Naive B cell (primary cell): ENCODE results near the gene SPATA16. TPM values are rescaled to one million over a fixed set of nuclear protein-coding genes. Genes with fewer than 3 reads are reported as not detected.

ENCODE experiments used
- ATAC-seq, 2 donors: fragments of 150-1000 bp; cut with Tn5 transposase; 2 replicates each; pipeline ENCODE4 v1.10.0; 2021; ENCODE audit warnings: low read depth in 2 of 2, mild to moderate bottlenecking in 2 of 2, moderate library complexity in 2 of 2
- DNase-seq: peaks from one replicate; pipeline ENCODE4 v3.0.0; 2022
- H3K27ac Mint-ChIP-seq, 6 donors: one replicate each; pipeline ENCODE4 v1.8.0; 2020 to 2022; ENCODE audit warnings: mild to moderate bottlenecking in 6 of 6, mixed read lengths in 6 of 6, moderate library complexity in 5 of 6, inconsistent platforms in 2 of 6
- H3K27me3 Mint-ChIP-seq, 3 donors: one replicate each; pipeline ENCODE4 v1.8.0; 2021 to 2022; ENCODE audit warnings: mixed read lengths in 3 of 3, mild to moderate bottlenecking in 1 of 3
- H3K36me3 Mint-ChIP-seq, 2 donors: one replicate each; pipeline ENCODE4 v1.8.0; 2020 to 2022; ENCODE audit warnings: mixed read lengths in 2 of 2, inconsistent platforms in 1 of 2, mild to moderate bottlenecking in 1 of 2
- H3K4me1 Mint-ChIP-seq, 3 donors: one replicate each; pipeline ENCODE4 v1.8.0; 2020 to 2022; ENCODE audit warnings: mixed read lengths in 3 of 3, inconsistent platforms in 1 of 3, mild to moderate bottlenecking in 1 of 3, moderate library complexity in 1 of 3
- H3K4me3 Mint-ChIP-seq, 8 donors: one replicate each; pipeline ENCODE4 v1.8.0; 2020 to 2022; ENCODE audit warnings: mild to moderate bottlenecking in 8 of 8, mixed read lengths in 8 of 8, moderate library complexity in 8 of 8, inconsistent platforms in 2 of 8
- H3K9me3 Mint-ChIP-seq, 7 donors: one replicate each; pipeline ENCODE4 v1.8.0; 2020 to 2022; ENCODE audit warnings: mixed read lengths in 7 of 7, mild to moderate bottlenecking in 5 of 7, inconsistent platforms in 2 of 7, moderate library complexity in 1 of 7
- polyA plus RNA-seq, 6 donors: library from polyadenylated mRNA; unstranded; fragments of 300-500 nt; fragmentation: Illumina TruSeq; gene quantifications; one replicate each; pipeline ENCODE4 v1.2.3, GENCODE V29; 2021; ENCODE audit warnings: low read depth in 6 of 6

SPATA16 gene
- polyA plus RNA-seq, 6 donors from 2014 or later = not detected

DNA sequence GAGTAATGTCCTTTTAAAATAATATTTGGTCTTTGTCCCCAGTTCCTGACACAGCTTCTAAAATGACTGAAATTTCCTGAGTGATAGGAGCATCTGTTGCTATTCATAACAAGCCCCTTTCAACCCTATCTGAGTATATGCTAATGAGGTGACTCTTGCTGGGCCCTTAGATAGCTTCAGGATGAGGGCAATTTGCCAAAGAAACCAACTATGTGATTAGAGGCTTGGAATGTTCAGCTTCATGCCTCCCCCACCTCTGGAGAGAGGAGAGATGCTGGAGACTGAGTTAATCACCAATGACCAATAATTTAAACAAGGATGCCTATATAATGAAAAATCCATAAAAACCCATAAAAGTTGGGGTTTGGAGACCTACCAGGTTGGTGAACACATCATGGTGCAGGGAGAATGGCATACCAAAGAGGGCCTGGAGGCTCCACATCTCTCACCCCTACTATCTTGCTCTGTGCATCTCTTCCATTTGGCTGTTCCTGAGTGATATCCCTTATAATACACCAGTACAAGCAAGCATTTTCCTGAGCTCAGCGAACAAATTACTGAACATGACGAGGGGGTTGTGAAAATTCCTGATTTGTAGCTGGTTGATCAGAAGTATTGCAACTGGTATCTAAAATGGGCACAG lies 201.3 kb downstream of the SPATA16 start:
- ATAC-seq (no peak), DNase-seq (no peak)
- no peaks in the 10 kb centered on the region for H3K27me3 Mint-ChIP-seq
- H3K9me3 Mint-ChIP-seq = peaks cover 0 to 3% (median 0%) of the 10 kb centered on the region in 7 donors
- H3K4me3 Mint-ChIP-seq = no peak overlapping the region
- no peaks in the 10 kb centered on the region for H3K4me1 Mint-ChIP-seq
- H3K36me3 Mint-ChIP-seq = no peaks in the 10 kb centered on the region
- H3K27ac Mint-ChIP-seq = no peak overlapping the region

- no peak for ATAC-seq
- DNase-seq = no peak
- no peak overlapping the region for H3K27ac Mint-ChIP-seq
- no peaks in the 10 kb centered on the region for H3K4me1 Mint-ChIP-seq
- no peaks in the 10 kb centered on the region for H3K9me3 Mint-ChIP-seq
- H3K4me3 Mint-ChIP-seq = no peak overlapping the region
- H3K36me3 Mint-ChIP-seq = no peaks in the 10 kb centered on the region
- no peaks in the 10 kb centered on the region for H3K27me3 Mint-ChIP-seq
Measured at GRCh38 chr3:172938788-172939187, 202.2 kb downstream of the SPATA16 start.

DNA sequence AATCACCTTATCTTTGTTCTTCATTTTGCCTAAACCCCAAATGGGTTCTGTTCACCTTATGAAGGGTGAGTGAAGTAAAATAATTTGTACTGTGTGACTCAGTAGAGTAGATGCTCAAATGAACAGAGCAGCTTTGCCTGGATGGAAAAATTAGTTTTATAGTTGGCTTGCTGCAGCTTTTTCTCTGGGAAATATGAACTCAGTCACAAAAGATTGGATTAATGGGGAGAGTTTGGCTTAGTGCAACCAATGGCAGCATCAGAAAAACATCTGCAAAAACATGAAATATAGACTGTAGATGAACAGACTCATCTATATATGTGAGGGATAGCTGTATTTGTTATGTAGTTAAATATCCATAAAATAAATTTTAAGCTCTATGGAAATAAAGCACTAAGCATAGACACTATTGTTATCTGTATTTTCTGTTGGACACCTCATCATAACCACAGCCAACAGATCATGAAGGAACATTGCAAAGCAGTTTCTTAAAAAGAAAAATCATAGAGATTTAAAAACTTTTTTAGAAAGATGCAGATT lies 209.2 kb downstream of the SPATA16 start:
- no peaks in the 10 kb centered on the region for H3K4me1 Mint-ChIP-seq
- peaks cover 0 to 4% (median 0%) of the 10 kb centered on the region in 7 donors for H3K9me3 Mint-ChIP-seq
- ATAC-seq = no peak
- H3K36me3 Mint-ChIP-seq = no peaks in the 10 kb centered on the region
- no peak overlapping the region for H3K4me3 Mint-ChIP-seq
- no peak overlapping the region for H3K27ac Mint-ChIP-seq
- no peaks in the 10 kb centered on the region for H3K27me3 Mint-ChIP-seq
- DNase-seq = no peak

GRCh38 chr3:172929451-172929850 lies 211.6 kb downstream of the SPATA16 start:
- no peak for ATAC-seq
- H3K9me3 Mint-ChIP-seq = peaks cover 0 to 4% (median 0%) of the 10 kb centered on the region in 7 donors

GRCh38 chr3:172924546-172924945 lies 216.5 kb downstream of the SPATA16 start:
- DNase-seq (no peak), ATAC-seq (no peak)
- Mint-ChIP-seq H3K9me3 (no peaks in the 10 kb centered on the region), H3K4me3 (no peak overlapping the region), H3K36me3 (no peaks in the 10 kb centered on the region), H3K27ac (no peak overlapping the region), H3K4me1 (no peaks in the 10 kb centered on the region), H3K27me3 (no peaks in the 10 kb centered on the region)

More at GRCh38 chr3:172929451-172929850, 211.6 kb downstream of the SPATA16 start:
- Mint-ChIP-seq H3K27me3 (no peaks in the 10 kb centered on the region), H3K27ac (peak overlapping the region in 1 of 6 donors; percentile 61), H3K4me3 (no peak overlapping the region), H3K36me3 (no peaks in the 10 kb centered on the region), H3K4me1 (no peaks in the 10 kb centered on the region)
- no peak for DNase-seq

DNA sequence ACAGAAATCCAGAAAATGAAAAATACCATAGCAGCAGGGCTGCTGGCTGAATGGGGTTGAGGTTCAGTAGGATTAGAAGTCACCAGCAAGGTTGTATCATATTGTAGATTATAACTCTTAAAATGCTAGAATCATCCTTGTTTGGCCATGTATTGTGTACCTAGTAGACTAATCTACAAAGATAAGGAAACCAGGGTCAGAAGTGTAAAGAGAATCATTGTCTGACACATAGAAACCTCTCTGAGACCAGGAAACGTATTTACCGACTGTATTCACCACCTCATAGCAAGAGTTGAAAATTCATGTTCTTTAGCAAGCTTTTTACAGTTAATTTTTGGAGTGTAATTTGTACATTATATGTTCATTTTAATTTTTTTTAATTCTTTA lies 221.7 kb downstream of the SPATA16 start:
- ATAC-seq = no peak
- Mint-ChIP-seq H3K27ac (no peak overlapping the region), H3K36me3 (no peaks in the 10 kb centered on the region), H3K9me3 (no peaks in the 10 kb centered on the region), H3K4me3 (no peak overlapping the region), H3K4me1 (no peaks in the 10 kb centered on the region), H3K27me3 (no peaks in the 10 kb centered on the region)
- DNase-seq = no peak

DNA sequence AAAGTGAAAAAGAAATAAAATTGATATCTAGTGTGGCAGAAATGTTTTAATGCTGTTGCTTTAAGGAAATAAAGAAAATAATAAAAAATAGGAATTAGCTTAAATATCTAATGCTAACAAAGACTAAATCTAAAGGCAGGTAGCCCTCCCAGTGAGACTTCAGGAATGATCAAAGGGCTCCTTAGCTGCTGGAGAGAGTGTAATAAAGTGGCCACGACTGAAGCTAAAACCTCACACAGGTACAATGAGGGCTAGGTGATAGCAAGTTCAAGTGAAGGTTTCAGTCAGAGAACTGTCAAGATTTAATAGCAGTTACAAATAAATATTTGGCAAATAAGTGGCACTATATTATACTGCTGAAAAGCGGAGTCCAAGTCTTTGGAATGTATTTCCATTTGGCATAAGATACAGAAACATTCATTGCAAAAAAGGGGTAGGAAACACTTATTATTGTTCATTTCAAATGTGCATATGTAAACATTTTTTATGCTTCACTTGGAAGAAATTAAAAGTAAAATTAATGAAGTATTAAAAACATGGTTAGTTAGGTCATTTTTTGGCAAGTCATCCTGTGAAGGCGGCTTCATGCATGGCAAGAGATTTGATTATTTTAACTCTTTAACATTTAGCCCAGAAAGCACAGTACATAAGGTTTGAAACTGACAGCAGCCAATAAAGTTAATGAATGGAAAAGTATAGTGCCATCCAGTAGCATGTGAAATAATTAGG lies 222.3 kb downstream of the SPATA16 start:
- ATAC-seq = no peak
- DNase-seq = no peak
- H3K4me1 Mint-ChIP-seq = no peaks in the 10 kb centered on the region
- H3K27me3 Mint-ChIP-seq = no peaks in the 10 kb centered on the region
- no peaks in the 10 kb centered on the region for H3K36me3 Mint-ChIP-seq
- H3K4me3 Mint-ChIP-seq = no peak overlapping the region
- H3K27ac Mint-ChIP-seq = no peak overlapping the region
- no peaks in the 10 kb centered on the region for H3K9me3 Mint-ChIP-seq

DNA sequence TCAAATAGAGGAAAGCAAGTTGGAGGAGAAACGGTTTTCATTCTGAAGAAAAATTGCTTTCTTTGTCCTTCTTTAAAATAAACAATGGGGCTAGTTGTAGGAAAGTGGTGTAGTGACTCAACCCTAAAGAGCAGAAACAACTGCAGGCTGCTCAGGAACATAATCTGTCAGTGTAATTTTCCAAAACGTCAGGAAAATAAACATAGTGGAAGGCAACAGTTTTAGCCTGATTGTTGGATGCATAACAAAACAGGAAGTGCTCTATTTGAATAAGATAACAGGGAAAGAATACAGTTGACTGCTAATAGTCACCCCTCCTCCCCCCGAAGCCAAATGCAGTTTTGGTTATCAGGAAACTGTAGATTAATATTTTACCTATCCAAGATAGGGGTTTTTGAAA lies 222.9 kb downstream of the SPATA16 start:
- no peaks in the 10 kb centered on the region for H3K27me3 Mint-ChIP-seq
- no peak for ATAC-seq
- H3K4me3 Mint-ChIP-seq = no peak overlapping the region
- H3K36me3 Mint-ChIP-seq = no peaks in the 10 kb centered on the region
- no peak overlapping the region for H3K27ac Mint-ChIP-seq
- H3K4me1 Mint-ChIP-seq = no peaks in the 10 kb centered on the region
- no peak for DNase-seq
- H3K9me3 Mint-ChIP-seq = no peaks in the 10 kb centered on the region

DNA sequence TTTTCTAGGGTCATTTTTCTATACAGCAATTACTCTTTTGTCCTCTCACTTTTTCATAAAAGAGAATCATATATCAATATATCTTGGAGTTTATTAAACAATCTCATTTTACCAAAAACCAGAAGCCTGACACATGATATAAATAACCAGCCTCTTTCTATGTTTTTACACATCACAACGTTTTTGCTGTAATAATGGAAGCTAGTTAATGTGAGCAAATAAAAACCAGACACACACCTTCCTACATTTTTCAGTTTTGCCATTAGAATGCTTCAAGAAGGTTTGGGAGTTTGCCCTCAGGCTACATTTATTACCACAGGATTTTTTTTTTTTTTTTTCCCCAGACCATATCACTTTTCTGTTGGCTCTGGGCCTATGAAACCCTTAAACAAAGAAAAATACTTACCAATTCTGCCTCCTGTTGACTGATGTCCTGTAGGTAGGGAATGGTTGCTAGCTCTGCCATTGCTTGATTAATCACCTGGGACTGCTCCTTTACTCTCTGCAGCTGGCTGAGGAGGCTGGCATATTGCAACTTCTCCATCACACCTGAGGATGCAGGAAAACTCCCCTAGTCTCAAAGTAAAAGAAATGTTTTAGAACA lies 225.0 kb downstream of the SPATA16 start:
- ATAC-seq = no peak
- no peaks in the 10 kb centered on the region for H3K36me3 Mint-ChIP-seq

DNA sequence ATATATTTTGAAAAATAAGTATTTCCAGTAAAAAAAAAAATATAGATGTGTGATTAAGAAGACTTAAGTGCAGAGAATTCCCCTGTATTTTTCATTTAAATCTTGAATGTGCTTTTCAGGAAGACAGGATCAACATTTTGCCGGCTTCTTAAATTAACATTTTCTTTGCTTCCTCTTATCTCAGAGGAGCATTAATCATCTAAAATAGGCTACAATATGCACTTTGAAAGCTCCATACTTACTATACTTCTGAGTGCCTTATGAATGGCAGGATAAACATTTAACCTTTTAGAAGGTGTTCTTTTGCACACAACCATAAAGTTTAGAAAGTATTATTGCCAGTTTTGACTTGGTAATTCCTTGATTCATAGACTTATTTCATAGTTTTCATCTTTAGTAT lies 226.2 kb downstream of the SPATA16 start:
- no peaks in the 10 kb centered on the region for H3K36me3 Mint-ChIP-seq
- no peak overlapping the region for H3K4me3 Mint-ChIP-seq
- H3K27ac Mint-ChIP-seq = no peak overlapping the region
- DNase-seq (no peak), ATAC-seq (no peak)
- peaks cover 0 to 3% (median 0%) of the 10 kb centered on the region in 3 donors for H3K27me3 Mint-ChIP-seq
- H3K4me1 Mint-ChIP-seq = no peaks in the 10 kb centered on the region
- no peaks in the 10 kb centered on the region for H3K9me3 Mint-ChIP-seq

More for the DNA sequence above, 225.0 kb downstream of the SPATA16 start:
- DNase-seq = no peak
- Mint-ChIP-seq H3K4me1 (no peaks in the 10 kb centered on the region), H3K27me3 (peaks cover 0 to 3% (median 0%) of the 10 kb centered on the region in 3 donors), H3K4me3 (no peak overlapping the region), H3K9me3 (no peaks in the 10 kb centered on the region), H3K27ac (no peak overlapping the region)

GRCh38 chr3:172913911-172914655 lies 227.0 kb downstream of the SPATA16 start:
- no peaks in the 10 kb centered on the region for H3K36me3 Mint-ChIP-seq
- H3K4me1 Mint-ChIP-seq = no peaks in the 10 kb centered on the region
- H3K27ac Mint-ChIP-seq = no peak overlapping the region
- H3K4me3 Mint-ChIP-seq = no peak overlapping the region
- H3K27me3 Mint-ChIP-seq = peaks cover 0 to 3% (median 0%) of the 10 kb centered on the region in 3 donors
- no peak for DNase-seq
- no peak for ATAC-seq
- no peaks in the 10 kb centered on the region for H3K9me3 Mint-ChIP-seq

DNA sequence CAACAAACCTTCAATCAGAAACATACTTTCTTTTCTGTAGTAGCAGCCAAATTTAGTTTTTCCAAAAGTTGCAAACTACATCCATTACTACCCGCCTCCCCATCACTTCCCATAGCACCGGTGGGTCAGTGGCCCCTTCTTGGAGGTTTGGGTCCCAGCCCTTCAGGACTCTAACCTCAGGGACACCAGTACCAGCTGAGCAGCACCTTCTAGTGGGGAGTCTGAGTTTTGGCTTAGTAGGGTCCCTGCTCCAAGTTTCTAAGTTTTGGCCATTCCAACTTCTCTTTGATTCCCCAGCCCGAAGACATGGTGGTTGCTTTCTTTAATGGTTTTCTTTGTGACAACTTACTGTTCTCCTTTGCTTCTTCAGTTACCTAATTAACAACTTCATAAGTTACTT lies 229.9 kb downstream of the SPATA16 start:
- Mint-ChIP-seq H3K27ac (no peak overlapping the region), H3K36me3 (no peaks in the 10 kb centered on the region), H3K9me3 (no peaks in the 10 kb centered on the region), H3K4me3 (no peak overlapping the region), H3K27me3 (peaks cover 0 to 7% (median 0%) of the 10 kb centered on the region in 3 donors), H3K4me1 (no peaks in the 10 kb centered on the region)
- DNase-seq (no peak), ATAC-seq (no peak)

DNA sequence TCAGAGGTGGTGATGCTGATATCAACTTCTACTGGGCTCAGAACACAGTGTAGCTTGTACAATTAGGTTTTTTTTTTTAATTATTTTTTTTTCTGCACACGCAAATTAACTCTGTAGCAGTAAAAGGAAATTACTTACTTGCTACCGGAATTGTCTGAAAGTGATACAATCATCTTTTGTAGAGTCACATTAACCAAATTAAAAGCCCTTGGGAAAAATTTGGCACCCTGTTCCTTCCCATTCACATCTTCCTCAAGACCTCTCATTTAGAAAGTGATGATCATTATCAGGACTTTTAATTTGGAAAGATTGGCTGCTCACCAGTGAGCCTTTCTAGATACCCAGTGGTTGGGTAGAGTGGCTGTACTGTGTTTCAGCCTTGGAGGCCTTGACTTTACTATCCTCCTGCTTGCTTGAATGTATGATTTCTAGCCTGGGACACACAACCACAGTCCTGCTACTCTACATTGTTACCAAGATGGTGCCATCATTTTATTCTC lies 232.2 kb downstream of the SPATA16 start:
- Mint-ChIP-seq H3K27me3 (peaks cover 0 to 7% (median 0%) of the 10 kb centered on the region in 3 donors), H3K4me3 (no peak overlapping the region), H3K4me1 (no peaks in the 10 kb centered on the region), H3K27ac (no peak overlapping the region), H3K9me3 (no peaks in the 10 kb centered on the region), H3K36me3 (no peaks in the 10 kb centered on the region)
- ATAC-seq (no peak), DNase-seq (no peak)
